Suprapubic skin (tissue), 4 donors: ENCODE data around the gene KPNA3.

Experiments used
- CTCF ChIP-seq, 2 donors: fragments of 200-600 bp in 1 of 2; fragments of 450-650 bp in 1 of 2; sonication (generic) in 1 of 2; IDR thresholded peaks; one replicate each; pipeline ENCODE4 v1.5.1; 2016 to 2019; ENCODE audit warnings: antibody characterized with exemption in 2 of 2, mild to moderate bottlenecking in 1 of 2, moderate library complexity in 1 of 2
- POLR2A ChIP-seq, 2 donors: fragments of 450-650 bp; IDR thresholded peaks; one replicate each; pipeline ENCODE4 v1.6.1; 2017; ENCODE audit warnings: antibody characterized with exemption in 2 of 2, mild to moderate bottlenecking in 2 of 2, moderate library complexity in 2 of 2
- POLR2AphosphoS5 ChIP-seq, 3 donors: sonication (generic); formaldehyde crosslinking; IDR thresholded peaks; one replicate each; pipeline ENCODE4 v1.6.1; 2017; ENCODE audit warnings: antibody characterized with exemption in 3 of 3

- TF ChIP-seq POLR2A (IDR thresholded peaks at IDR 0.05) = no peak
- no peak for TF ChIP-seq CTCF (IDR thresholded peaks at IDR 0.05)
- no peak for TF ChIP-seq POLR2AphosphoS5 (IDR thresholded peaks at IDR 0.05)
These were observed 19.7 kb downstream of the KPNA3 start for GRCh38 chr13:49772828-49773227.
